GM21619 (cell line): ENCODE results near the gene TRAPPC11.
"Not testable (repeated sequence)": the region's sequence is repeated elsewhere in the genome, so short reads cannot be mapped to it uniquely, and the experiment has no call there.

Source experiments
- ATAC-seq: cut with Tn5 transposase; IDR thresholded peaks from one replicate; pipeline ENCODE4 v1.9.1; 2021; ENCODE audit not compliant: unreplicated experiment

The TRAPPC11 gene

DNA sequence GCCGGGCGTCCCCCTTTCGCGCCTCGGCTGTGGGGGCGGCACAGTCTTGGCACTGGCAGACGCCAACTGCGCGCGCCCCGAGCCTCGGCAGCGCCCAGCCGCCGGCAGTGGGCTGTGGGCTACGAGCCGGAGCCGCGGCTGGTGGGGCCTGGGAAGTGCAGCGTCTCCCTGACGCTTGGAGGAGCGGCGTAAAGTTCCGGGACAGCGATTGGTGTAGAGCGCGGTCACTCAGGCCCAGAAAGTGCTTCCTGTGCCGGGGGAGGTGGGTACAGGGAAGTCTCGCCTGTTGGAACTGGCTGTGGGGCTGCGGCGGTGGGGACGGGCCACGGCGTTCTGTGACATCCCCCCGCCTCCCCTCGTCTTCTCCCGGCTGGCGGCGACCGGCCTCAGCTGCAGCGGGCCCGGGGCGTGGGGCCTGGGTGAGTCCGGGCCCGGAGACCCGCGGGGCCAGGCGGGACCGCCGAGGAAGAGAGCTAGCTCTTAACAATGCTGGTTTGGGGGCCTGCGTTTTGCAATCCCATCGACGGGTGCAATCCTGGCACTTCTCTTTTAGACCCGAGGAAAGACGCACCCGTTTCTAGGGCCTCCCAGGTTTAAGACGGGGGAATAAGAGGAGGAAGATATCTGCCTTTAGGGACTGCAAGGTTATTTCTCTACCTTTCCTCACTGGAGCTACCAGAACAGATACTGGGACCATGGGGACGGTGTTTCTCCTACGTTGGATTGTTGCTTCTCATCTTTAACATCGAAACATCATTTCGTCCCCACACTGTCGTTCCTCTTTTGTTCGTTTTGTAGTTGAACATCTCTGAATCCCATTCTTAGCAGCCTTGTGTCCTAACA is at the start of gene TRAPPC11, which contains the start of gene RWDD4:
Gene TRAPPC11, plus strand, starts transcription at position 265 of the 843 bp plus-strand sequence. CDS start 4,575 bp downstream, outside the sequence.
Gene RWDD4, minus strand, starts transcription at position 157 of the 843 bp plus-strand sequence. CDS start 233 bp downstream, outside the sequence.
- peak; percentile 99 for ATAC-seq

GRCh38 chr4:183610033-183610432 is 49.1 kb upstream of the TRAPPC11 start:
- ATAC-seq = no peak

- no peak for ATAC-seq
Observed at GRCh38 chr4:183610613-183611012, 48.5 kb upstream of the TRAPPC11 start.

DNA sequence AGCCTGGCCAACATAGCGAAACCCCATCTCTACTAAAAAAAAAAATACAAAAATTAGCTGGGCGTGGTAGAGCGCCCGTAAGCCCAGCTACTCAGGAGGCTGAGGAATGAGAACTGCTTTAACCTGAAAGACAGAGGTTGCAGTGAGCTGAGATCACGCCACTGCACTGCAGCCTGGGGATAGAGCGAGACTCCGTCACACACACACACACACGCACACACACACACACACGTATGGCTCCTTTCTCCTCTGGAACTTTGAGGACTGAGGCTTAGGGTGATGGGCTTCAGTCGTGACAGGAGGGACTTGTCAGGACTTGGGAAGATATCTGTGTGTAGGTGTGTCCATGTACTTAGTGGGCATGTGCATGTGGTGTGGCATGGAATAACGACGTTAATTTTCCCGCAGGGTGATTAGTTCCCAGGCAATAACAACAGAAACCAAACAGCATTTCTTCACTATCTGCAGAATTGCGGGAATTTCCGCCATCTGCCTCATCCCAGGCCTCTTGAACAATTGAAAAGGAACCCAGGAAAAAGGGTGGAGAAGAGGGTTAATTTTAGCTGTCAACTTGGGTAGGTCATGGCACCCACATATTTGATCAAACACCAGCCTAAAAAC is 47.8 kb upstream of the TRAPPC11 start:
- ATAC-seq = no peak

DNA sequence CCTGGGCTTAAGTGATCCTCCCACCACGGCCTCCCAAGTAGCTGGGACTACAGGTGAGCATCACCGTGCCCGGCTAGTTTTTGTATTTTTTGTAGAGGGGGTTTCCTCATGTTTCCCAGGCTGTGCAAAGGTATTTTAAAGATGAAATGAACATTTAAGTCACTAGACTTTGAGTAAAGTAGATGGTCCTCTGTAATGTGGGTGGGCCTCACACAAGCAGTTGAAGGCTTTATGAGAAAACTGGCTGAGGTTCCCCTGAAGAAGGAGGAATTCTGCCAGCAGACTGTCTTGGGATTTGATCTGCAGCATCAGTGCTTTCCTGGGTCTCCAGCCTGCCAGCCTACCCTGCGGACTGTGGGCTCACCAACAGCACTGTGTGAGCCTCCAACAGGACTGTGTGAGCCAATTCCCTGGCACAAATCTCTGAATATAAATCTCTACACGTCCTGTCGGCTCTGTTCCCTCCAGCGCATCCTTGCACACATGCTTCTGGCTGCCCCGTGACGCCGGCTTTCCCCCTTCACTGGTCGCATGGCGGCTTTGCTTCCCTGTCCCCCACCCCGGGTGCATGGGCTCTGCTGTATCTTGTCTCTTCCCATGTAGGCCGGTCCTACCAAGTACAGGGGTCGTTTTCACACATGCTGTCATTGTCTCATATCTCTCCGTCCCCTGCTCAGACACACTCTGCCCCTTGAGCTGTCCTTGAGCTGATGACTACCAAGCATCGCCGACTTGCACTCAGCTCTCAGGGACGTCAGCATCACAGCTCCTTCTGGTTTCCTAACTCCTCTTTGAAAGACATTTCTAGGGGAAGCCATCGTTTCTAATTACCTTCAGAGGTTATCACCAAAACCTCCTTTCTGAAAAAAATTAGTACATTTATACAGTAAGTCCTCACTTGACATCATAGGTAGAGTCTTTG is 46.5 kb upstream of the TRAPPC11 start:
- no peak for ATAC-seq

- no peak for ATAC-seq
Observed at GRCh38 chr4:183617075-183617474, 42.0 kb upstream of the TRAPPC11 start.

DNA sequence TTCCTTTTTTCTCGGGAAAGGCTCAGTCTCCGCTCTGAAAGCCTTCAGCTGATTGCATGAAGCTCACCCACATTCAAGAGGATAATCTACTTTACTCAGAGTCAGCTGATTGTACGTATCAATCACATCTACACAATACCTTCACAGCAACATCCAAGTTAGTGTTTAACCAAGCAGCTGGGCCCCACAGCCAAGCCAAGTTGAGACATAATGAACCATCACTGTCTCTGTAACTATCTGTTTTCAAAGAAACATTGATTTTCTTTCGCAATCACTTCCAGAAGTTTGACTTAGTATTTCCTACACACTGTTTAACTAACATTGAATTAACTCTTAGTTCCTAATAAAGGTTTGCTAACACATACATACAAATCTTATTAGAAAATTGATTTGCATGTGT is 40.4 kb upstream of the TRAPPC11 start:
- ATAC-seq = no peak

- ATAC-seq = no peak
Observed at GRCh38 chr4:183620421-183620820, 38.7 kb upstream of the TRAPPC11 start.

- ATAC-seq = no peak
Observed at GRCh38 chr4:183621875-183622274, 37.2 kb upstream of the TRAPPC11 start.

DNA sequence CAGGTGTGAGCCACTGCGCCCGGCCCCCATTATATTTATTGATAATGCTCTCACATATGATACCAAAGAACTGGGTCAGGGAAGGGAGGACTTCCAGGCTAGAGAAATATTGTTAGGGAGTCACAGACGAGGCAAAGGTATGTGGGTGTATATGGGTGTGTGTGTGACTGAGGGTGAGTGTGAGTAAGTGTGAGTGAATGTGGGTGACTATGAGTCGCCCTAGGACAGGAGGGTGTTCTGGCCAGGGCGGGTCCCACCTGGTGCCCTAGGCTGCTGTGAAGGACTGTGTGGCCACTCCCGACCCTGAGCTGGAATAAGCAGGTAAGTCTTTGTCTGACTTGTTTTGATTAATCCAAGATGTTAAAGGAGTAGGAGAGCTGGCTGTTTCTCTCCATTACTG is 34.5 kb upstream of the TRAPPC11 start:
- ATAC-seq = no peak

DNA sequence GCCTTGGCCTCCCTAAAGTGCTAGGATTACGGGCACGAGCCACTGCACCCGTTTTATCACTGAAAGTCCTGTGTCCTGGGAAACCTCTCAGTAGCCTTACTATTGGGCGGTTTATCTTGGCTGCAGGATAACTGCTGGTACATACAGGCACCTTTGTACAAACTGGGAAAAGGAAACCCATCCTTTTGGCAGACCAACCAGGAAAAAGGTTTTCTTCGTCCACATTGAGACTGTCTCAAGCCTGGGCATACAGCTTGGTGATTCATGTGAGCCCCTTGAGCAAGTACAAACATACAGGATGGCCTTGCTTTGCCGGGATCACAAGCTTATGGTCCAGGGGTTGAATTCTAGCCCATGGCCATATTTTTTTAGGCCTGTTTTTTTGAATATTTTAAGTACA is 32.9 kb upstream of the TRAPPC11 start:
- no peak for ATAC-seq

- not testable (repeated sequence) for ATAC-seq
Observed at GRCh38 chr4:183627286-183627685, 31.8 kb upstream of the TRAPPC11 start.

DNA sequence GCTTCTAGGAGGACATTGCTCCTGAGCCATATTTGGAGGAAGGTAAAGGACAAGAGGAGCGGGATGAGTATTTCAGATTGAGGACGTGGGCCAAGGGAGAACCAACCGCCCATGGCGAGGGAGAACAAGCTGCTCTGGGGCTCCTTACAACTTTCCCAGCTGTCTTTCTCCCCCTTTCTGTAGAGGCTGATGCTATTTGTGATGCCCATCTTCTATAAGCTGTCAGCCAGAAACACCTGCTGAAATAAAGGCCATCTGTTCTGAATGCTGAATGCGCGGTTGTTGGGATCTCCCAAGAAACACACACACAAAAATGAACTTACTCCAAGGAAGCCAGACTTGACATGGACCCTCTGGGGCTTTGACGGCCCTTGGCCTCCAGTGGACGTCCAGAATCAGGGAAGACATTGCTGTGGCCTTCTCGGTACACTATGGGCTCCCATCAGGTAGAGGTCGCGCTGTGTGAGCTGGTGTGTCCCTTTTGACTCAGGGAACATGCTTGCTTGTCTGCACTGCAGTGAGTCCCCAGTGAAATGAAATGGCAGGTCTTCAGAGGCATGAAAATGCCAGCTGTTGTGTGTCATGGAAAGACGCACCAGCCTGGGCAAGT is 31.0 kb upstream of the TRAPPC11 start:
- no peak for ATAC-seq

GRCh38 chr4:183631577-183632198 is 27.4 kb upstream of the TRAPPC11 start:
- ATAC-seq = no peak

DNA sequence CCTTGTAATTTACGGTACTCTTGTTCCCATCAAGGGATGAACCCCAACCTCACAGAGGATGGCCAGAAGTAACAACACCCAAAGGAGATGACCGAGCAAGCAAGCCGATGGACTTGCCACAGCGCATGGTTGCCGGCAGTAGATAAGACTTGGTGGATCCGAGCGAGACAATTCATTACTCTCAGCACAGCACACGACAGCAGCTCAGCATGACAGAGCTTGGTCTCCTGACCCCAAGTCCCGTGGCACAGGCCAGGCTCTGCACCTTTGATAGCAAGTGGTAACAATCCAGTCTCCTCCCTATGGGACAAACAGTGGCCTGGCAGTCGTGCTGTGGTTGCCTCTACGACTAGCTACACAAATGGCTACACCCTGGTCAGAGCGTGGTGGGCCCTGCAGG is 26.4 kb upstream of the TRAPPC11 start:
- no peak for ATAC-seq

GRCh38 chr4:183633476-183634400 is 25.4 kb upstream of the TRAPPC11 start:
- ATAC-seq = no peak

- ATAC-seq = no peak
Observed at GRCh38 chr4:183635321-183635720, 23.8 kb upstream of the TRAPPC11 start.

DNA sequence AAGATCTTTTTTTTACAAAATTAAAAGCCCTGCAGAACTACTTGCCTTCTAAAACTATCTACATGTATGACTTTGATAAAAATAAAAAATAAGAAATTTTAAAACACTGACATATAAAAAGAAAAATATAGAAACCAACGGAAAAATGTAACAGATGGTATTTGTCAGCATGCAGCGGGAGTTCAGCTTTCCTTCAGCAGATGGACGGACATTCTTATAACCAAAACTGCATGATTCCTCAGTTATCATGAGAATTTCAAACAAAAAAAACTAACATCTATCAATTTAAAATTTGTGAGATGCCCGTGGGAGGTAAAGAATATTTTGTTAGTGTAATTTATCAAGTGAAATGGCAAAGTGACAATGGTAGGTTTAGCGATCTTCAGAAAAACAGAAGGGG is 23.4 kb upstream of the TRAPPC11 start:
- ATAC-seq = no peak

DNA sequence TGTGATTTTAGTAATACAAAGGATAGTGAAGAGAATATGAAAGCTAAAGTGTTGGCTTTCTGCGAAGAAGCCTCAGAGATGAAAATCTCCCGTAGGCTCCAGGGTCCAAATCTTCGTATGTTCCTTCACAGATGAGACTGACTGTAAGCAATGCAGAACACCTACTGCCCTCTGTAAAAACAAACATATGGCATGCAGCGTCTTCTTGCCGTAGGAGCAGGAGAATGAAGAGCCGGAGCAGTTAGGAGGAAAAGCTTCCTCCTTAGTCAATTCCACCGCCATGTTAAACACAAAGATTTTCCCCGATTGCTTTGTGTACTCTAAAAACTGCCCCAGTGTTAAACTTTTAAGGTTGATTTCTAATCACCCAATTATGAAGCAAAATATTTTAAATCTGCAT is 22.6 kb upstream of the TRAPPC11 start:
- no peak for ATAC-seq
